Progenitor cell of endocrine pancreas (in vitro differentiated cells): ENCODE results near the gene ERICH2. TPM values are rescaled to one million over a fixed set of nuclear protein-coding genes. Genes with fewer than 3 reads are reported as not detected.

Experiments
- DNase-seq: peaks from one replicate; pipeline ENCODE4 v3.0.0; 2021; ENCODE audit warnings: low spot score; ENCODE audit not compliant: unreplicated experiment
- H3K27ac Mint-ChIP-seq: 2 replicates; pipeline ENCODE4 v1.8.0; 2021; ENCODE audit warnings: mild to moderate bottlenecking, moderate library complexity, mixed read lengths
- H3K27me3 Mint-ChIP-seq: 2 replicates; pipeline ENCODE4 v1.8.0; 2021; ENCODE audit warnings: mixed read lengths
- H3K36me3 Mint-ChIP-seq: 2 replicates; pipeline ENCODE4 v1.8.0; 2022; ENCODE audit warnings: mixed read lengths; ENCODE audit not compliant: insufficient read depth
- H3K4me1 Mint-ChIP-seq: 2 replicates; pipeline ENCODE4 v1.8.0; 2021; ENCODE audit warnings: low read depth, mixed read lengths
- H3K4me3 Mint-ChIP-seq: 2 replicates; pipeline ENCODE4 v1.8.0; 2021; ENCODE audit warnings: low read depth, mild to moderate bottlenecking, moderate library complexity, mixed read lengths
- H3K9me3 Mint-ChIP-seq: 2 replicates; pipeline ENCODE4 v1.8.0; 2021; ENCODE audit warnings: low read depth, mixed read lengths
- total RNA-seq: library from RNA; stranded (reverse); gene quantifications from 2 replicates; pipeline ENCODE4 v1.2.1, GENCODE V29; 2021
- TF ChIP-seq, protein P1 (sequence below): fragments of 200-600 bp; sonication (generic); IDR thresholded peaks from one replicate; pipeline ENCODE4 v1.5.0; 2021; ENCODE audit warnings: antibody characterized with exemption, mild to moderate bottlenecking; ENCODE audit not compliant: unreplicated experiment

ERICH2 gene
- total RNA-seq, 1 donor from 2014 or later: 1.1 TPM

DNA sequence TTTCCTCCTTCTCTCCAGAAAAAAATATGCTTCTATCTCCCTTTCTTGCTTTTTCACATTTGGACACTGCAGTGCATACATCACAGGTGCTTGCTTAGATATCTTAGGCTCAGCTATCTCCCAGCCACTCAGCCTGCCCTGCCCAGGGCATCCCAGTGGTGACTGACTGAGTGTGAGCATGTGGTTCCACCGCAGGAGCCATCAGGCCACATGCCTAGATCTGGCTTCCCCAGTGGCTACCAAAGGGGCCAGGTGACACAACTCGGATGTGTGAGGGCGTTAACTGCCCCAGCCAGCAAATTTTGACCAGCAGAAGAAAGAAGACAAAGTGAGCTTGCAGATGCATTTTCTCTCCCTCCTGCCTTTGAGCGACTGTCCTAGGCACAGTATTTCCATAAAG, 29.5 kb upstream of the ERICH2 start:
- H3K27ac Mint-ChIP-seq: no peak overlapping the region
- no peak overlapping the region for H3K4me3 Mint-ChIP-seq
- peaks cover 7% of the 10 kb centered on the region for H3K9me3 Mint-ChIP-seq
- no peaks in the 10 kb centered on the region for H3K36me3 Mint-ChIP-seq
- H3K4me1 Mint-ChIP-seq: peaks cover 2% of the 10 kb centered on the region
- DNase-seq: no peak
- TF ChIP-seq, protein P1, sequence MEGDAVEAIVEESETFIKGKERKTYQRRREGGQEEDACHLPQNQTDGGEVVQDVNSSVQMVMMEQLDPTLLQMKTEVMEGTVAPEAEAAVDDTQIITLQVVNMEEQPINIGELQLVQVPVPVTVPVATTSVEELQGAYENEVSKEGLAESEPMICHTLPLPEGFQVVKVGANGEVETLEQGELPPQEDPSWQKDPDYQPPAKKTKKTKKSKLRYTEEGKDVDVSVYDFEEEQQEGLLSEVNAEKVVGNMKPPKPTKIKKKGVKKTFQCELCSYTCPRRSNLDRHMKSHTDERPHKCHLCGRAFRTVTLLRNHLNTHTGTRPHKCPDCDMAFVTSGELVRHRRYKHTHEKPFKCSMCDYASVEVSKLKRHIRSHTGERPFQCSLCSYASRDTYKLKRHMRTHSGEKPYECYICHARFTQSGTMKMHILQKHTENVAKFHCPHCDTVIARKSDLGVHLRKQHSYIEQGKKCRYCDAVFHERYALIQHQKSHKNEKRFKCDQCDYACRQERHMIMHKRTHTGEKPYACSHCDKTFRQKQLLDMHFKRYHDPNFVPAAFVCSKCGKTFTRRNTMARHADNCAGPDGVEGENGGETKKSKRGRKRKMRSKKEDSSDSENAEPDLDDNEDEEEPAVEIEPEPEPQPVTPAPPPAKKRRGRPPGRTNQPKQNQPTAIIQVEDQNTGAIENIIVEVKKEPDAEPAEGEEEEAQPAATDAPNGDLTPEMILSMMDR: no peak
- no peaks in the 10 kb centered on the region for H3K27me3 Mint-ChIP-seq

DNA sequence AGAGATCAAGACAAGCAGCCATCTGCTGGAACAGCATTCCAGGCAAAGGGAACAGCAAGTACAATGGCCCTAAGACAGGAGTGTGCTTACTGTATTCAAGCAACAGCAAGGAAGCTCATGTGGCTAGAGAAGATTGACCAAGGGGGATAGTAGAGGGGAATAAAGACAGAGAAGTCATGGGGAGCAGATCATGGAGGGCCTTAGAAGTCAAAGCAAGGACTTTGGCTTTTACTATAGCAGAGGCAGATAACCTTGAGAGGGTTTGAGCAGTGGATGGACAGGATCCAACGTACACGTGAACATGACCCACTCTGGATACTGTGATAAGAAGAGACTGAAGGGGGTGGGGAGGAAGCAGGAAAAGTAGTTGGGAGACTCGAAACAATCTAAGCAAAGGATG, 28.2 kb upstream of the ERICH2 start:
- Mint-ChIP-seq H3K4me3 (no peak overlapping the region), H3K9me3 (peaks cover 4% of the 10 kb centered on the region), H3K4me1 (peaks cover 2% of the 10 kb centered on the region), H3K36me3 (no peaks in the 10 kb centered on the region), H3K27ac (no peak overlapping the region), H3K27me3 (no peaks in the 10 kb centered on the region)
- no peak for DNase-seq
- TF ChIP-seq, protein P1: no peak

DNA sequence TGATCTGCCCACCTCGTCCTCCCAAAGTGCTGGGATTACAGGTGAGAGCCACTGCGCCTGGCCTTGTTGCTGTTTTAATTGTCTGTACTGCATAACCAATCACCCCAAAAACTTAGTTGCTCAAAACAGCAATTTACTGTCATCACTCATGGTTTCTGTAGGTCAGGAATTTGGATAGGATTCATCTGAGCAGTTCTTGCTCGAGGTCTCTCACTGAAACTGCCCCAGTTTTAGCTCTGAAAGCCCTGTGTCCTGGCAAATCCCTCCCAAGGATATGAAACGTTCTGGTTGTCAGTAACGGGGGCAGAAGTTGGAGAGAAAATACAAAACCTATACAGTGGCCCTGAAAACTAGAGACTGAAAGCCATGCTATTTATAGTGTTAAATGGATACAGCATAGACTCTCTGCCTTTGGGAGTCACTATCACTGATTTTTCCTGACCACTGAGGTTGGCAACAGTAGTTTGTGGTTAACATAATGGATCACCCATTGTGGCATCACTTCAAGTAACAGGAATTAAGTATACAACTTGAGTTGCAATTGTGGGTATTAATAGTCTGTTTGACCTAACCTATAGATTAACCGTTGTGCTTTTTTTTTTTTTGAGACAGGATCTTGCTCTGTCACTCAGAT, 27.2 kb upstream of the ERICH2 start:
- TF ChIP-seq, protein P1: no peak
- Mint-ChIP-seq H3K27ac (no peak overlapping the region), H3K36me3 (no peaks in the 10 kb centered on the region), H3K27me3 (no peaks in the 10 kb centered on the region), H3K9me3 (no peaks in the 10 kb centered on the region), H3K4me3 (no peak overlapping the region), H3K4me1 (peaks cover 2% of the 10 kb centered on the region)
- no peak for DNase-seq

DNA sequence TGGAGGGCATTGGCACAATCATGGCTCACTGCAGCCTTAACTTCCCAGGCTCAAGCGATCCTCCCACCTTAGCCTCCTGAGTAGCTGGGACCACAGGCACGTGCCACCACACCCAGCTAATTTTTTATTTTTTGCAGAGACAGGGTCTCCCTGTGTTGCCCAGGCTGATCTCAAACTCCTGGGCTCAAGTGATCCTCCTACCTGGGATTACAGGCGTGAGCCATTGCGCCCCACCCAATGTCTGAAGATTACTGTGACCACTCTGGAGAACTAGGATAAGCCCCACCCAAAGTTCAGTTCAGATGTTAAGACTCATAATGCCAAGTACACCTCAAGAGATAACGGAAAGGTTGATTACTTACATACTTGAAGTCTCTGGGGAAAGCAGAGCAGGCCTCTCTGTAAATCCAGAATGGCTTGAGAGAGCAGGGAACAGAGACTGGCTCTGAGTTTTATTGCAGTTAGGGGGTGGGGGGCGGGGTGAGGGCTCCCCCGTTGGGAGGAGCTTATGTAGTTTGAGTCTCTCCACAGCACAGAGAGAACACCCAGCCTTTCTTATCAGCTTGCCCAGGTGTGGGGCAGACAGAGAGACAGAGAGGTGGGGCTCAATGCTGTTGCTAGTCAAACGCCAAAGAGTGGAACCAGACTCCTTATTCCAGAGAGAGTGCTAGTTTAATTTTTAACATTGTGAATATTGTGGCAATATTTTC, 26.5 kb upstream of the ERICH2 start:
- TF ChIP-seq, protein P1: no peak
- Mint-ChIP-seq H3K9me3 (no peaks in the 10 kb centered on the region), H3K4me1 (peaks cover 2% of the 10 kb centered on the region), H3K36me3 (no peaks in the 10 kb centered on the region), H3K27ac (no peak overlapping the region), H3K27me3 (no peaks in the 10 kb centered on the region), H3K4me3 (no peak overlapping the region)
- DNase-seq: no peak

GRCh38 chr2:170744248-170745002, 25.8 kb upstream of the ERICH2 start:
- TF ChIP-seq, protein P1: no peak
- no peaks in the 10 kb centered on the region for H3K27me3 Mint-ChIP-seq
- no peak overlapping the region for H3K27ac Mint-ChIP-seq

More at GRCh38 chr2:170744248-170745002, 25.8 kb upstream of the ERICH2 start:
- Mint-ChIP-seq H3K4me3 (no peak overlapping the region), H3K4me1 (peaks cover 2% of the 10 kb centered on the region), H3K9me3 (no peaks in the 10 kb centered on the region), H3K36me3 (no peaks in the 10 kb centered on the region)
- DNase-seq: no peak
